ENCODE results near the gene DCTN2. TPM values are rescaled to one million over a fixed set of nuclear protein-coding genes. Genes with fewer than 3 reads are reported as not detected.
A peak's percentile ranks its signal among the peaks of the same experiment; 100 is the strongest.

DCTN2 gene
- polyA plus RNA-seq, 1 experiment = 167 TPM

GRCh38 chr12:57517187-57517586 is 29.8 kb downstream of the DCTN2 start:
- ChIA-PET POLR2A (interaction anchor here (0.9 kb wide), 1 partner anchor 51 kb away, joined by 3 read pairs; no protein-coding TSS in a partner anchor), CTCF (no interaction called here)
- DNase-seq (ENCODE audit: low read depth) = peak; percentile 26
- no peak for TF ChIP-seq CTCF (IDR thresholded peaks at IDR 0.05; ENCODE audit: insufficient read depth, low read depth, low read length)
- Histone ChIP-seq H3K36me3 (ENCODE audit: control insufficient read depth, insufficient read depth, low read length) (peaks cover 37% of the 10 kb centered on the region), H3K4me3 (ENCODE audit: low read depth, low read length) (no peak overlapping the region), H3K27me3 (ENCODE audit: control insufficient read depth, insufficient read depth, low read length) (no peaks in the 10 kb centered on the region)

DNA sequence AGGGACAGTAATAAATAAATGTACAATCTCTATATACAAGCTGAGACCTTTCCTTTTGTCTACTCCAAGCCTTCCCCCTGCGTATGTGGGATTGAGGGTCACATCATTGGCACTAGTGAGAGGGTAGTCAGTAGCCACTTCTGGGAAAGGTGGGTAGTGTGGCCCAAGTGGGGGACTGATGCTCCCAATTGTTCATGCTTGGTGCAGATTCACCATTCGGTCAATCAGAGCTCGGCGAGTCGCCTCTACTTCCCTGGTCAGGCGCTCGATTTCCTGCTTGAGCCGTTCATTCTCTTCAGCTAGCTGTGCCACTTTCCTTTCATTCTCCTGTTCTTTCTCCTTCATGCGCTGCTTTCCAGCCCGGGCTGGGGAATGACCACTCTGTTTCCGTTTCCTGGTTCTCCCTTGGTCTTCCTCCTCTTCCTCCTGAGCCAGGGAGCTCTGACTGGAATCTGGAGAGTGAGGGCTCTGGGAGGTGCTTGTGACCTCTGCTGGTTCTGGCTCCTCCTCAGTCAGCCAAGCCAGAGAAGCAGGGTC is 30.3 kb downstream of the DCTN2 start:
- Histone ChIP-seq H3K27me3 (ENCODE audit: control insufficient read depth, insufficient read depth, low read length) (no peaks in the 10 kb centered on the region), H3K4me3 (ENCODE audit: low read depth, low read length) (no peak overlapping the region), H3K36me3 (ENCODE audit: control insufficient read depth, insufficient read depth, low read length) (peaks cover 42% of the 10 kb centered on the region)
- CTCF ChIA-PET = no interaction called here
- no peak for TF ChIP-seq CTCF (IDR thresholded peaks at IDR 0.05; ENCODE audit: insufficient read depth, low read depth, low read length)
- no peak for DNase-seq (ENCODE audit: low read depth)
- POLR2A ChIA-PET = no interaction called here

- TF ChIP-seq CTCF (IDR thresholded peaks at IDR 0.05; ENCODE audit: insufficient read depth, low read depth, low read length) = no peak
- ChIA-PET CTCF (no interaction called here), POLR2A (no interaction called here)
- no peak overlapping the region for H3K4me3 ChIP-seq (ENCODE audit: low read depth, low read length)
- no peaks in the 10 kb centered on the region for H3K27me3 ChIP-seq (ENCODE audit: control insufficient read depth, insufficient read depth, low read length)
- peaks cover 49% of the 10 kb centered on the region for H3K36me3 ChIP-seq (ENCODE audit: control insufficient read depth, insufficient read depth, low read length)
- no peak for DNase-seq (ENCODE audit: low read depth)
Measured at GRCh38 chr12:57515934-57516541, 31.0 kb downstream of the DCTN2 start.

DNA sequence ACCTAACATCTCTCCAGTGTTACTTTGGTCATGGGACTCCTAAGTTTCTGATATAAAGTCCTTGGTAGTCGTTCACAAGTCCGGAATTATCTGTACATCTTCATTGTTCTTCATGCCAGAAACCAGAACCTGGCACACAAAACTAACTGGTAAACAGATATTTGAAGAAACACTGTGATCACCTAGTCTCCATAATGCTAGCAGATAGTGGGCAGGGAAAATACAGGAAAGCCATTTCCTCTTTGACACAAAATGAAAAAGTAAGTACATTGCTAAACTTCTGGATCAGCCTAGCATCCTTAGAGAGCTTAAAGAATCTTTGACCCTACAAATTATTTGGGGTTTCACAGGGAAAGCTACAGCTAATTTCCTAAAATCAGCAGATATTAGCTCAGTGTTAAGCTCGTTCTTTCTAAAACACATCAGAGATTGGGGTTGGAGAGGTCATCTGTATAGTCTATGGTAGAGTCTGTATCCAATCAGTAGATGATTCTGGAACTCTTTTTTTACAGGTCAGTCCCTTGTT is 31.5 kb downstream of the DCTN2 start:
- POLR2A ChIA-PET = no interaction called here

More for the DNA sequence above, 31.5 kb downstream of the DCTN2 start:
- no peak for TF ChIP-seq CTCF (IDR thresholded peaks at IDR 0.05; ENCODE audit: insufficient read depth, low read depth, low read length)
- DNase-seq (ENCODE audit: low read depth) = no peak
- CTCF ChIA-PET = no interaction called here
- H3K27me3 ChIP-seq (ENCODE audit: control insufficient read depth, insufficient read depth, low read length) = no peaks in the 10 kb centered on the region
- H3K4me3 ChIP-seq (ENCODE audit: low read depth, low read length) = no peak overlapping the region
- peaks cover 49% of the 10 kb centered on the region for H3K36me3 ChIP-seq (ENCODE audit: control insufficient read depth, insufficient read depth, low read length)

Measured in BJ (cell line).